NCI-H187 treated with DMSO at 0.1 percent for 48 hours (cell line): ENCODE results near the gene ORAI1.
"Not testable (repeated sequence)": the region's sequence is repeated elsewhere in the genome, so short reads cannot be mapped to it uniquely, and the experiment has no call there.

Experiments used
- DNase-seq: peaks from one replicate; lab custom pipeline; 2025; lab: John Stamatoyannopoulos, UW

ORAI1 gene

DNA sequence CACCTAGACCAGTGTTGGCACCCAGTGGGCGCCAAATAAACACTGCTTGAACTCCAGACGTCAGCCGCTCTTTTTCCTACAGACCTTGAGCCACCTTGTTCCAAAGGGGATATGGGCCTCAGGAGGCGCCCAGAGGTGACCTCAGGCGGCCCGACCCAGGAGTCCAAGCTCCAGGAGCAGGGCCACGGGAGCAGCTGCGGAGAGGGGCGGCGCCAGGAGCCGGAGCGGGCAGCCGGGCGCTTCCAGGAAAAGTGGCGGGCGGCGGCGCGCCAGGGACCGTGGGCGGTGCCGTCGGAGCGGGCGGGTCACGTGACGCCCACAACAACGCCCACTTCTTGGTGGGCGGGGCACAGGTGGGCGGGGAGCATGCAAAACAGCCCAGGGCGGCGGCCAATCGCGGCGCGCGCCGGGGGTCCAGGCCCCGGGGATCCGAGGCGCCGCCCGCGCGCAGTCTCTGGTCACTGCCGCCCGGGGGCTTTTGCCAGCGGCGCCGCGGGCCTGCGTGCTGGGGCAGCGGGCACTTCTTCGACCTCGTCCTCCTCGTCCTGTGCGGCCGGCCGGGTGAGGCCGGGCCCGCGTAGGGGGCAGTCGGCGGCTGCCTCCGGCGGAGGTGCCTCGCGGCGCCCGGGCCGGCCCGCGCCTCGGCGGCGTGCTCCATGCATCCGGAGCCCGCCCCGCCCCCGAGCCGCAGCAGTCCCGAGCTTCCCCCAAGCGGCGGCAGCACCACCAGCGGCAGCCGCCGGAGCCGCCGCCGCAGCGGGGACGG, at the start of gene ORAI1:
Gene ORAI1, plus strand, starts transcription at position 444 of the 766 bp plus-strand sequence.
- peak; percentile 61 for DNase-seq

DNA sequence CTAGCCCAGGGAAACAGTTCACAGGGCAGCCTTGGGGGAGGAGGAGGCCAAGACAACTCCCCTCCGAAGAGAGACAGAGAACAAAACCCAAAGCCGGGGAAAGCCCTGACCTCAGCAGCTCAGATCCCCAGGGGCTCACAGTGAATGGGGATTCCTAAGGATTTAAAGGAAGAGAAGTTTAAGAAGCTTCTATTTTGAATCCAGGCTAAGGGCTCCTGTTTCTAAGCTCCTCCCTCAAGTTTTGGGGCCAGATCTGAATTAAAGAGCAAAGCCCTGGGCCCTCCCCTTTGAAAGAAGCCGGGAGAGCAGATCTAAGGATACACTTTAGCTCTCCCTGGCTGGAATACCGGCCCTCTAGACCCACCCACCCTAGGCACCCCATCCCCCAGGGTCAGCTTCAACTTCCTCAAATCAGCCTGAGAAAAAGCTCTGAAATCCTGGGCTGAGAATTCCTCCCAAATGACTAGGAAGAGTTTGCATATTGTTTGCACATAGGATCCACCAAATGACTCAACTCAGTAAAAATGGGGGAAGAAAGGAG, 49.4 kb upstream of the ORAI1 start:
- DNase-seq: no peak

DNA sequence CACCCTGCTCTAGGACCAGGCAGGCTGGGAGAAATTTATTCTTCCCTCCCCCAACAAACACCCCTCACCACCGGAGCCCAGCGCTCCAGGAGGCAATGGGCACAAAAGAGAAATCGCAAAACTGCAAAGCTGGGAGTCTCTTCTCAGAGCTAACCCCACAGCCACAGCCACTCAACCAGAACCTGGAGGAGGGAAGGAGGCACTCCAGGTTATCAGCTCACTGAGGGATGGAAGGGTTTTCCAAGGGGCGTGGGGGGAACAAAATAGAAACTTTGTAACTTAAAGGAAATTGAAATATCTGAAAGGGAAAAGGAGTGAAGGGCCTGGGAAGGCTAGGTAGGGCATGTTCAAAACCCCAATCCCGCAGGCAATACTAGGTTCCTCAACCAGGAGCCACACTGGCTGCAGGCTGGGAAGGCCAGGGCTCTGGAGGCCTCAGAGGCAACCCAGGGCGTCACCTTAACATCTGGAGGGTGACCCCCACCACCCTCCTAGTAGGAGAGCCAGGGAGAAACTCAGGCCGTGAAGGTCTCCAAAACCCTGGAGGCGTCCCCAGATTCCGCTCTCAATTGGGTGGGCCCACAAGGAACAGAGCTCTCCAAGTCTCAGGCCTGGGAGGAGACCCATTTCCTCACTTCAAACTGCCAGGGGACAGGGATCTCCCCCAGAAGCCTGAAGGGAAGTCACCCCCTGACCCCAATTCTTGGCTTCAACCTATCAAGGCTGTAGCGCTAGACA, 48.7 kb upstream of the ORAI1 start:
- DNase-seq: no peak

GRCh38 chr12:121578230-121579189, 47.8 kb upstream of the ORAI1 start:
- no peak for DNase-seq

- no peak for DNase-seq
These were observed 47.0 kb upstream of the ORAI1 start for GRCh38 chr12:121579190-121579791.

DNA sequence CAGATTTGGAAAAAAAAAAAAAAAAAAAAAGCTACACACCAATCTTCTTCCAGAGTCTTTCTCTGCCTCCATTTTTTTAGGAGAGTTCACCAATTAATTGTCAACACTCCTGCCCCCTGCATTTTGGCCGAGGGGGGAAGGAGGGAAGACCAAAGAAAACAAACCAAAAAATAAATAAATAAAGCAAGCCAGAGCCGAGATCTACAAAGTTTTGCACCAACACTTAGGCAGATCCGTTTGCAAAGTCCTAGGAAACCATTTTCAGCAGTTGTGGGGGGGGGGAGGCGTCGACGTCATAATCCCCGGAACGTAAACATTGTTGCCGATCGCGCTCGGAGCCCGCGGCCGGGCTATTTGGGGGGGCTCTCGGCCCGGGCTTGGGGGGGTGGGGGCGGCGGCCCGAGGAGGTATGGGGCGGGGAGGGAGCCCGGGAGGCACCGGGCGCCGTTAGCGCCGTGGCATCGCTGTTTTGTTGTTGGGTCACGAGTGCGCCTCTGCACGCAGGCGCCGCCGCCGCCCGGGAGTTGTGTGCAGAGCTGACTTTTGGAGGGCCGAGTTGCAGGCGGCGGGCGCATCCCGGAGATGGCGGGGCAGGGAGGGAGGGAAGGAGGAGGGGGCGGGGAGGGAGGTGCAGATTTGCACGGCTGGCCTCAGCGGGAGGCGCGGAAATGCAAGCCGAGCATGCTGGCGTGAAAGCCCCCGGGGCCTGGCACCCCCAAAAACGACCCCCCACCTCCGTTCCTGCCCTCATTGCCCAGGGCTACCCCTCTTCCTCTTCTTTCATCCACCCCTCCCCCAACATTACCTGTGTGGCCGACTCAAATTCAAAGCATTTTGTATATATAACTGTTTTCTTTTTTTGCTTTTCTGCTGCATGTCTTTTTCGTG, 46.1 kb upstream of the ORAI1 start:
- no peak for DNase-seq

- DNase-seq: no peak
These were observed 45.2 kb upstream of the ORAI1 start, which contains the start of gene KDM2B for GRCh38 chr12:121580959-121581685. KDM2B (minus strand) TSS chr12:121581023; CDS start chr12:121580911, 112 bp downstream.

- no peak for DNase-seq
These were observed 44.5 kb upstream of the ORAI1 start for GRCh38 chr12:121581686-121582429.

DNA sequence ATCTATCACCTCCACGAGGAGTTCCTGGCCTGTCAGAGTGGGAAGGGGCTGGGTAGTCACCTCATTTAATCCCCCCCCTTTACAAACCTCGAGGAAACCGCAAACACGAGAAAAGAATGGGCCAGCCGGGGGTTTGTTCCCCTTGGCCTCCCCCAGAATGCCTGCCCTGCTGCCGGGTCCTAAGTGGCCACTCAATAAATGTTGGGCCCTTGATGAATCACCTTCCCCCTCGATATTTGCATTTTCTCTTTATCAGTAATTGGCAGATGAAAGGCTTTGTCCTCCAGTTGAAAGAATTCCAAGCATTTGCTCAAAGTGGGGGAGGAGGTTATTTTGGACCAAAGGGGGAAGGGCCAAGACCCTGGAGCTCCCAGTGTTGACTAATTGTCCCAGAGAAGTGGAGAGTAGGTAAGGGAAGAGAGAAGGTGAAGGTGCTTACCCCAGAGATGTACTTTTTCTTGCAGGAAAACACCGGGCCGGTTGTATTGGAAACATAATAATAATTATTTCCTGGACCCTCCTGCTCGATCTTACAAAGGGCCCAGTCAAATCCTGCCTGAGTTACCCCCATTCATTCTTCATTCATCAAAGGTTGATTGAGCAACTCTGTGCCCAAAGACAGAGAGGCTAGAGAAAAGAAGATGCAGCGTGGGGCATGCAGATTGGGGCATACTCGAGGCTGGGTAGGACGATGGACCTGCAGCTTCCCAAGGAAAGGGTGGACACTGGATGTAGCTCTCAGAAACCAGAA, 43.6 kb upstream of the ORAI1 start:
- no peak for DNase-seq

GRCh38 chr12:121583334-121583661, 43.0 kb upstream of the ORAI1 start:
- DNase-seq: not testable (repeated sequence)

DNA sequence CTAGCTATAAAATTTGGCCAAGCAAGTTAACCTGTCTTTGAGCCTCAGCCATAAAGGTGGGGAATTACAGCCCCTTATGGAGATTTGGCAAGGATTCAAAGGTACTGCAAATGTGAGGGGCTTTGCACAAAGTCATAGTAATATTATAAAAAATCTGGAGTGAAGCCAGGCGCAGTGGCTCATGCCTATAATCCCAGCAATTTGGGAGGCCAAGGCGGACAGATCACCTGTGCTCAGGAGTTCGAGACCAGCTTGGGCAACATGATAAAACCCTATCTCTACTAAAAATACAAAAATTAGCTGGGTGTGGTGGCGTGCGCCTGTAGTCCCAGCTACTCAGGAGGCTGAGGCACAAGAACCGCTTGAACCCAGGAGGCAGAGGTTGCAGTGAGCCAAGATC, 41.4 kb upstream of the ORAI1 start:
- not testable (repeated sequence) for DNase-seq

DNA sequence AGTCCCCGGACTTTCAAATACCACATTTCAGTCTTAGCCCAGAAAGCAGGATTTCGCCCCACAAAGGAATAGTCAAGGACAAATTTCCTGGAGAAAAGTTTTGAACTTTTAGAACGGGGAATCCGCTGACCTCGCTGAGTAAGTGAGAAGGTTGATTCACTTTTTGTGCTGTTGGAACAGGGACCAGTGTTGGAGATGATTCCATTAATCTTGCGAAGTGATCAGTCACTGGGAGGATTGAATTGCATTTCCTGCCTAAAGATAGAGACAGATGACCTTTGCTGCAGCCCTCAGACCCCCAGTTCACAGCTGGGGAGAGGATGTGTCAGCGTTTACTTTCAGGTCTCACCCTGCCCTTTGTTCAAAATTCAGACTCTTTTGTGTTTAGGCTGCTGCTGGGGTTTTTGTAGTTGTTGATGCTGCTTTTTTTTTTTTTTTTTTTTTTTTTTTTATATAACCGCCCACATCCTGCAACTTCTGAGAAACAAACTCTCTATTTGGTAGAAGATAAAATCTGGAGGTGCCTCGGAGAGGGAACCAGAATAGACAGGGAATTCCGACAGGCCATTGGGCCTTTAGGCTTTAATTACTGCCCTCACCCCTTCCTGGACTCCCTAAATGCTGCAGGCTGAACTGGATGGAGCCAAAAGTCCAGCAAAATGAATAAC, 35.7 kb upstream of the ORAI1 start:
- no peak for DNase-seq

- no peak for DNase-seq
These were observed 34.0 kb upstream of the ORAI1 start for GRCh38 chr12:121592320-121592719.

DNA sequence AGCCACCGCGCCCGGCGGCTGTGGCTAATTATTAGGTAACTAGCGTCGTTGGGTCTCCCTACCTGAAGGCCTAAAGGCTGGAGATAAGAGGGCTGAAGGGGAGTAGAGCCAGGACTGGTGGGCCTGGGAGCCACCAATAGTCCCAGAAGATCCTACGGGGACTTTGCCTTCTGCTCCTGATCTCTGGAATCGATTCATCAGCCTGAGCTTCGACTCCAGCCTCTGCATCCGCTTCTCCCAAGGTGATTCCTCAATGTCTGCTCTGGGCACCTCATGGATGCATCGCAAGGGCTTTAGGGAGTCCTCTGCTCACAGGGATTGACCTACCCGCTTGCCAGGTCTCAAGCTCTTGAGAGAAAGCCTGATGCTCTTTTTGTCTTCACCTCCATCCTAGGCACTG, 30.8 kb upstream of the ORAI1 start:
- no peak for DNase-seq

GRCh38 chr12:121596526-121596925, 29.8 kb upstream of the ORAI1 start:
- DNase-seq: no peak

- DNase-seq: no peak
These were observed 25.5 kb upstream of the ORAI1 start for GRCh38 chr12:121600702-121601336.

DNA sequence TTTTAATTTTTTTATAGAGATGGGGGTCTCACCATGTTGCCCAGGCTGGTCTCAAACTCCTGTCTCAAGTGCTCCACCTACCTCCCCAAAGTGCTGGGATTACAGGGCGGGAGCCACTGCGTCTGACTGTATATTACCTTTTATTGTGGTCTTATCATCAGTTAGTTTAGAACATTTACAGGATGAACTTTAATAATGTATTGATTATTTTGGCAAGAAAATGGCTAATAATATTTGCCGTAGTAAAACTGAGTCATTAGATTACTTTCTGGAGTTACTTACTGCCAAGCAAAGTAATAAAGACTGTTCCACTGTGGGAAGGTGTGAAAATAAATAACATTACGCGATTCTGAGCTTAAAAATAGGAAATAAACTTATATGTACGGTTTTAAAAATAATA, 23.6 kb upstream of the ORAI1 start:
- no peak for DNase-seq
